ENCODE measurements around the gene PRM2.
"Not testable (repeated sequence)": the region's sequence is repeated elsewhere in the genome, so short reads cannot be mapped to it uniquely, and the experiment has no call there.

The PRM2 gene

DNA sequence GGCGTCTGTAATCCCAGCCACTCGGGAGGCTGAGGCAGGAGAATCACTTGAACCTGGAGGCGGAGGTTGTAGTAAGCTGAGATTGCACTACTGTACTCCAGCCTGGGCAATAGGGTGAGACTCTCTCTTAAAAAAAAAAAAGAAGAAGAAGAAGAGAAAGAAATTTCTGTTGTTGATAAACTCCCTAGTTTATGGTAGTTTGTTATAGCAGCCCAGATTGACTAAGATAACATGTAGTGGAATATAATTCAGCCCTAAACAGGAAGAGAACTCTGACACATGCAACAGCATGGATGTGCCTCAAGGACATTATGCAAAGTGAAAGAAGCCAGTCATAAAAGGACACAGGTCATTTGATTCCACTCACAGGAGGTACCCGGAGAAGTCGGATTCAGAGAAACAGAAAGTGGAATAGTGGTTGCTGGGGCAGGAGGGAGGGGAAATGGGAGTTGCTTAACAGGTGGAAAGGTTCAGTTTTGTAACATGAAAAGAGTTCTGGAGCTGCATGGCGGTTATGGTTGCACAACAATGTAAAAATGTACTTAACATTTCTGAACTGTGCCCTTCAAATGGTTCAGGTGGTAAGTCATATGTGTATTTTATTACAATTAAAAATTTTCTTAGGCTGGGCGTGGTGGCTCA is 30.8 kb upstream of the PRM2 start:
- no peak for DNase-seq

DNA sequence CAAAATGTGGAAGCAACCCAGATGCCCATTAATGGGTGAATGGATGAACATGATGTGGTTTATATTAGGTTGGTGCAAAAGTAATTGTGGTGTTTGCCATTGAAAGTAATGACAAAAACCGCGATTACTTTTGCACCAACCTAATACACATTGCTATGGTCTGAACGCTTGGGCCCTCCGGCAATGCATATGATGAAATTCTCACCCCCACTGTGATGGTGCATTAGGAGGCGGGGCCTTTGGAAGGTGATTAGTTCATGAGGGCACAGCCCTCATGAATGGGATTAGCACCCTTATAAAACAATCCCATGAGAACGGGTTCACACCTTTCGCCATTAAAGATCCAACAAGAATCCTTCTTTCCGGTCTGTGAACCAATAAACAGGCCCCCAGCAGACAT is 30.1 kb upstream of the PRM2 start:
- no peak for DNase-seq

DNA sequence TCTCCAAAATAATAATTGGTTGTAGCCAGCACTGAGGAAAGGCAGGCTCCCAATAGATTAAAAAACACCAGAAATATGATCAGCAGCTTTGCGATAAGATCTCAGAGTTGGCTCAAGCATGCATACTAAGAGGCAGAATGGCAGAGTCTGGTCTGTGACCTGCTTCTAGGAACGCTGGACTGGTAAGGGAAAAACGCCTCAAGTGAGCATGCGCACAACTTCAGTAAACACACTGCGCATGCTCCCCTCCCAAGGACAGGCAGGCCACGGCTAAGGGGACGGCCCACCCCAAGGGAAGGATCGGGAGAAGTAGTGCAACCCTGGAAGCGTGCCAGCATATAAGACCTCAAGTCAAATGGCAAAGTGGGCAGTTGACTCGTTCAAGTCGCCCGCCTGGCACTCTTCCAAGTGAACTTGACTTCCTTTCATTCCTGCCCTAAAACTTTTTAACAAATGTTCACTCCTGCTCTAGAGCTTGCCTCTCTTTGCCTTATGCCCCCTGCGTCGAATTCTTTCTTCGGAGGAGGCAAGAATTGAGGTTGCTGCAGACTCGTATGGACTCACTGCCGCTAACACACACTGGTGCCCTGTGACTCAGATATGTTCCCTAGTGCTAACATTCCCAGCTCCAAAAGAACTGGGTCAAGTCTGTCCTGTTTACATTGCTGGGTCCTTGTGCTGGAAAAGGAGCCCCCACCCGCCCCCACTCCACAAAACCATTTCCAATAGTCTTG is 27.3 kb upstream of the PRM2 start:
- peak; percentile 34 for DNase-seq

DNA sequence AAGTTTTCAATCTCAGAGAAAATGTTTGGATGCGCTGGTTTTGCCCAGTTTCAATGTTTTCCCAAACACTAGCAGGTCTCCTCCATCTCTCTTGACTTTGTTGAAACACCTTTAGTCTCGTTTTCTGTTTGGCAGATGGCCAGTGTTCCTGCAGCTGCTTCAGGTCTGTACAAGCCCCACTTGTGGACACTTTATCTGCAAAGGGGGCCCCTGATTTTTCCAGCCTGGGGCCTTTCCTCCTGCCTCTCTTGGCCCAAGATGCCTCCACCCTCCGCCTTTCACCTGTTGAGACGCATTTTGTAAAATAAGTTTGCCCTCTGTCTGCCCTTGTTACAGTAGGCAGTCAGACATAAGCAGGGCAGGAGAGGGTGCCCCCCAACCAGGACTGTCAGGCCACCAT is 26.7 kb upstream of the PRM2 start:
- peak; percentile 67 for DNase-seq

DNA sequence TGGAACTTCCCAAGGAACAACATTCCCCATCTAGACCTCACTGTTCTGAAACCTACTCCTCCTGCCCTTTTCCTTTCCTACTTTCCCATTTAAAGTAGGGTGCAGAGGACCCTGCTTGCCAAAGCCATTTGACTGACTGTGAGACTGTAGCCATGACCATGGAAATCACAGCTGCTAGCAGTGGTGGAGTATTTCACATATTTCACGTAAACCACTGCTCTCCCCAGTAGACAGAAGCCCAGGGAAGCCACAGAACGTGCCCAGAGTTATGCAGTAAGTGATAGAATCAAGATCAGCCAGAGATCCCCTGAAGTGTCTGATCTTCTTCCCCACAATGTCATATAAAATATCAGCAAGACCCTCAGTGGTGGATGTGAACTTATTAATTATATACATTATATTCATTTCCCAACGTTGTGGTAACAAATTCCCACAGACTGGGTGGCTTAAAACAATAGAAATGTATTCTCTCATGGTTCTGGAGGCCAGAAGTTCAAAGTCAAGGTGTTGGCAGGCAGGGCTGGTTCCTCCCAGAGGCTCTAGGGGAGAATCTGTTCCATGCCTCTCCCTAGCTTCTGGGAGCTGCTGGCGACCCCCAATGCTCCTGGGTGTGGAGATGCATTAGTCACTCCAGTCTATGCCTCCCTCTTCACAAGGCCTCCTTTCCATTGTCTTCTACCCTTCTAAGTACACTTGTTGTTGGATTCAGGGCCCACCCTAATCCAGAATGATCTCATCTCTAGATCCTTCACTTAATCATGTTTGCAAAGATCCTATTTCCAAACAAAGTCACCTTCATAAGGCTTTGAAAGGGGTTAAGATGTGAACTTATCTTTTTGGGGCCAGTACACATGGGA is 25.6 kb upstream of the PRM2 start:
- no peak for DNase-seq

DNA sequence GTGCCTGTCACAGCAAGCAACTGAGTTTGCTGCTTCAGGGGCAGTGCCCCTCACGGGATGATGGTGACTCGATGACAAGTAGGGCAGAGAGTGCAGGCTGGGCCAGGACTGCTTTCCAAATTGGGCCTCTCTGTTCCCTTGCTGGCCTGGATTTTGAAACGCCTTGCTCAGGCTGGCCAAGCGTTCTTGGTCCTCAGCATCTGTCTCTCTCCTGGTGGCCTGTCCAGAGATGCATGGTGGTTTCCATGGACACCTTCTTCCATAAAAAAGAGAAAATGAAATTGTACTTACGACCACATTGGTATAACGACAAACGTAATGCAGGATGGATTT is 24.2 kb upstream of the PRM2 start:
- DNase-seq, result no peak

DNA sequence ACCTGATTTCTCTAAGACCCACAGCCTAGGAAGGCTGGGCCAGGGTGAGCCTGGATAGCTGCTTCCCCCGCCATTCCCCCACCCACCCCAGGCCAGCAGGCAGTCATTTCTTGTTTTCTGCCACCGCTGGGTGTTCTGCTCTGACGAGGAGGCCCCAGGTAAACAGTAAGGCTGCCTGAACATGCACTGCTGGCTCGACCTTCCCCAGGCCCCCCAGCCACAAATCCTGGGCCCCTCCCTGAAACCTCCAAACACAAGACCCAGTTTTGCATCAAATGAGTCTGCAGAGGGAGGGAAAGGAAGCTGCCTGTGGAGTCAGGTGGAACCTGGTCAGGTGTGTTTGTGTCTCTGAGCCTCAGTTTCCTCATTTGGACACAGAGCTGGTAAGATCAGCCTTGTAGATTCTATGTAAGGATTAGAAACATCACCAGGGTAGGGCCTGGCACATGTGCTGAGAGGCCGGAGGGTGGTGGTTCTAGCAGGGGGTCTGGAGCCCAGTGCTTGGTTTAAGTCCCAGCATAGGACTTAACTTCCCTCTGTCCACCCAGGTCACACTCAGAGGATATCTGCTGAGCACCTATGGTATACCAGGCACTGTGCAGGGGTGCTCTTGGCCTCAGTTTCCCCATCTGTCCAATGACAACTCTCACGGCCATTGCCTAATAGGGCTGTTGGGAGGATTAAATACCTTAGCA is 23.7 kb upstream of the PRM2 start:
- DNase-seq, result no peak

DNA sequence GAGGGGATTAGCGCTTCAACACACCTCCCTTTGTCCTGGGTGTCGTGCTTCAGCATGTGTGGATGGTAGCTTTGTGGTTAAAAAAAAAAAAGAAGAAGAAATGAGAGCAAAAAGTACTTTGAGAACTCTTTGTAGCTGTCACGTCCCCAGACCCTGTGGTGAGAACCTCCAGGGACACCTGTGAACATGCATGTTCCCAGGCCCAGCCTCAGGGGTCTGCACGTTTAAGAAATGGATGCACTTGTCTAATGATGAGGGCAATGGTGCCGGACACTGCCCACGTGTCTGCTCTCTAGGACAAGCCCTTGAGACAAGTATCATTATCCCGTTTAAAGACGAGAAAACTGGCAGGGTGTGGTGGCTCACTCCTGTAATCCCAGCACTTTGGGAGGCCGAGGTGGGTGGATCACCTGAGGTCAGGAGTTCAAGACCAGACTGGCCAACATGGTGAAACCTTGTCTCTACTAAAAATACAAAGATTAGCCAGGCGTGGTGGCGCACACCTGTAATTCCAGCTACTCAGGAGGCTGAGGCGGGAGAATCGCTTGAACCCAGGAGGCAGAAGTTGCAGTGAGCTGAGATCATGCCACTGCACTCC is 22.8 kb upstream of the PRM2 start:
- not testable (repeated sequence) for DNase-seq

DNA sequence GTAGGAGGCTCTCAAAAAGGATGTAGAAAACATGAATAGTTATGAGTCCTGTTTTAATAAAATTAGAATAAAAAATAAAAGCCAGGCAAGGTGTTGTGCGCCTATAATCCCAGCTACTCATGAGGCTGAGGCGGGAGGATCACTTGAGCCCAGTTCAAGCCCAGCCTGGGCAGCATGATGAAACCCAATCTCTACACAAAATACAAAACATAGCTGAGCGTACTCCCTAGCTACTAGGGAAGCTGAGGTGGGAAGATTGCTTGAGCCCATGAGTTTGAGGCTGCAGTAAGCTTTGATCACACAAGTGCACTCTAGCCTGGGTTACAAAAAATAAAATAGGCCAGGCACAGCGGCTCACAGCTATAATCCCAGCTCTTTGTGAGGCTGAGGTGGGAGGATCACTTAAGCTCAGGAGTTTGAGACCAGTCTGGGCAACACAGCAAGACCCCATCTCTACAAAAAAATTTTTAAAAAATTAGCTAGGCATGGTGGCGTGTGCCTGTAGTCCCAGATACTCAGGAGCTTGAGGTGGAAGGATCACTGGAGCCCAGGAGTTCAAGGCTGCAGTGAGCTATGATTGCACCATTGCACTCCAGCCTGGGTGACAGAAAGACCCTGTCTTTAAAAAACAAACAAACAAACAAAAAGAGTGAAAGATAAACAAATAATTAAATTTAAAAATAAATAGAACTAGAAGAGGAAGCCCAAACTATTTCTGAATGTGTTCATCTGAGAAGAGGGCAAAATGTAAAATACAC is 22.0 kb upstream of the PRM2 start:
- DNase-seq, result no peak

DNA sequence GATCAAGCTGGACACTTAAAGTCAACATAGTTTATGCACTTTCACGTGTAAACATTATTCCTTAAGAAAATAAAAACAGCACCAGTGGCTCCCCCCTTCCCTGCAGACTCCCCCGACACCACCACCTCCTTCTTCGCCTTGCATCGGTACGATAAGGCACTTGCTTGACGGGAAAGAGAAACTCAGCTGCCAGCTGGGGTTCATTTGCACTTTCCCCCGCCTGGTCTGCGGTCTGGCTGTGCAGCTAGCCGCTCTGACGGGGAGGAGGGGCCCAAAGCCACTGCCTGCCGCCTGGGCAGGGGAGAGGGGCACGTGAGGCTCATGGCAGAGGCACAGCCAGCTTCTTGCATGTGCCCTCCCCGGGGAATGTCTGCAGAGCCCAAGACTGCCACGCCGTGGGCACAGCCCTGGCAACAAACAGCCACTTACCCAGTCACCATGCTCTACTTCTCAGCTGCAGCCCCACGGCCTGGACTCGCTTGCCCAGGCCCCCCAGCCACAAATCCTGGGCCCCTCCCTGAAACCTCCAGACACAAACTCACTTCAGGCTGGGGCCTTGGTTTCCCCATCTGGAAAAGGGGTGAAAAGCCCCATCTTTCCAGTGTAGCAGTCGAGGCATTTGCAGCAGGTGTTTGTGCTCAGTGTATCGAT is 21.3 kb upstream of the PRM2 start:
- DNase-seq, result peak; percentile 47

DNA sequence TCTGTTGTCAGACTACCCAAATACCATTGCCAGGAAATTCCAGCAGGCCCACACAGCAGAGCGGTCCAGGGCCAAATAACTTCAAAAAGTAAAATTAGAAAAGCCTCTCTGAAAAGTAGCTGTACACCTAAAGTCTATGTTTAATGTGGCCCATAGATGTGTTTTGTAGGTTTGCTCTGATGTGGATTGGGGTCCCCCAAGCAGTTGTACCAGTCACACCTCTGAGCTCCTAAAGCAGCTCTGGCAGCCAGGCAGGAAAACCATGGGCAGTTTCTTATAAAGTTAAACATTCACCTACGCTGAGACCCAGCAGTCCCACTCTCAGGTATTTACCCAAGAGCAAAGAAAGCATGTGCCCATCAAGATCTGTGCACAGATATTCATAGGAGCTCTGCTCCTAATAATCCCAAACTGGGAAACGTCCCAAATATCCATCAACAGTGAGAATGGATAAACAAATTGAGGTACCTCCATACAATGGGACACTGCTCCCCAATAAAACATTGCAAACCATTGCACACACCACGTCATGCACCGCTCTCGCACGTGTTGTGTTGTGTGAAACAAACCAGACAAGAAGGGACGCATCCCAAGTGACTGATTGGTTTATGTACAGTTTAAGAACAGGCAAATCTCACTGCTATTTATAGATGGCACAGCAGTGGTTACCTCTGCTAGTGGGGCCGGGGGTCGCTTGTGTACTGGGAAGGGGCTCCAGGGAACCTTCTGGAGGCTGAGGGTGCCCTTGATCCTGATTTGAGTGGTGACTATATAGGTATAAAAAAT is 20.6 kb upstream of the PRM2 start:
- DNase-seq, result no peak

DNA sequence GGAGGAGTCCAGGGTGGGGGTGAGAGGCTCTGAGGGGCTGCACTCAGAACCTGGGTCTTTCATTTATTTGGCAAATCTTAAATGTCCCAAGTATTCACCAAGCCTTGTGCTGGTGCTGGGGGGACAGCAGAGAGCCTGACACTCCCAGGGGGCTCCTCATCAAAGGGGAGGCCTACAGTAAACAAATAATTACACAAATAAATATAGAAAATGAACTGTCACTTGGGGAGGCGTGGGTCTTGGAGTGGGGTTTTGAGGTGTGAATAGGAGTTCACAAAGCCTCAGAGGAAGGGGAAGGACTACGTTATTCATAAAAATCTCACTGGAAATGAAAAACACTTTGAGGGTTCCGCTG is 20.0 kb upstream of the PRM2 start:
- DNase-seq, result no peak

DNA sequence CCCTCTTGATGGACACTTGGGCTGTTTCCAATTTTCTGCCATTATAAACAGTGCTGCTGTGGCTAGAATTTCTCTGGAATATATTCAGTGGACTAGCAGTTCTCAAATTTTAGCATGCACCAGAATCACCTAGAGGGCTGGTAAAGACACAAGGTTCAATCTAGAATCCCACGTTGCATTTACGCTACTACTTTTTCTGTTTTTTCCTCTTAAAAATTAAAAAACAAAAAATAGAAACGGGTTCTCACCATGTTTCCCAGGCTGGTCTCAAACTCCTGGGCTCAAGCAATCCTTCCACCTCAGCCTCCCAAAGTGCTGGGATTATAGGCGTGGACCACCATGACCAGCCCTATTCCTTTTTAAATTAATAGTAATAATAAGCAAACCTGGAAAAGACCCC is 19.4 kb upstream of the PRM2 start:
- no peak for DNase-seq

DNA sequence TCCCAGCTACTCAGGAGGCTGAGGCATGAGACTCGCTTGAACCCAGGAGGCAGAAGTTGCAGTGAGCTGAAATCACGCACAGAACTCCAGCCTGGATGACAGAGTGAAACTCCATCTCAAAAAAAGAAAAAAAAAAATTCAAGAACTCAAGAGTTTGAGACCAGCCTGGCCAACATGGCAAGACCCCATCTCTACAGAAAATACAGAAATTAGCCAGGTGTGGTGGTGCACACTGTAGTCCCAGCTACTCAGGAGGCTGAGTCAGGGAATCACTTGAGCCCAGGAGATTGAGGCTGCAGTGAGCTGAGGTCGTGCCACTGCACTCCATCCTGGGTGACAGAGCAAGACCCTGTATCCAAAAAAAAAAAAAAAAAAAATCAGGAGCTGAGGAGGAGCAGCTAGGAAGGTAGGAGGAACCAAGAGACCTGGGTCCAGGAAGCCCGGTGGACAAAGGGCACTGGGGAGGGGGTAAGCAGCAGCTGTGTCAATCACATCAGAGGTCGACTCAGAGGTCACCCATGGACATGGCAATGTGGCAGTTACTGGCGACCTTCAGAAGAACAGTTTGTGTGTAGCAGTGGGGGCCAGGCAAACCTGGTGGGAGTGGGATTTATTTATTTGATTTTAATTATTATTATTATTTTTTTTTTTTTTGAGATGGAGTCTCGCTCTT is 15.9 kb upstream of the PRM2 start:
- DNase-seq, result no peak

DNA sequence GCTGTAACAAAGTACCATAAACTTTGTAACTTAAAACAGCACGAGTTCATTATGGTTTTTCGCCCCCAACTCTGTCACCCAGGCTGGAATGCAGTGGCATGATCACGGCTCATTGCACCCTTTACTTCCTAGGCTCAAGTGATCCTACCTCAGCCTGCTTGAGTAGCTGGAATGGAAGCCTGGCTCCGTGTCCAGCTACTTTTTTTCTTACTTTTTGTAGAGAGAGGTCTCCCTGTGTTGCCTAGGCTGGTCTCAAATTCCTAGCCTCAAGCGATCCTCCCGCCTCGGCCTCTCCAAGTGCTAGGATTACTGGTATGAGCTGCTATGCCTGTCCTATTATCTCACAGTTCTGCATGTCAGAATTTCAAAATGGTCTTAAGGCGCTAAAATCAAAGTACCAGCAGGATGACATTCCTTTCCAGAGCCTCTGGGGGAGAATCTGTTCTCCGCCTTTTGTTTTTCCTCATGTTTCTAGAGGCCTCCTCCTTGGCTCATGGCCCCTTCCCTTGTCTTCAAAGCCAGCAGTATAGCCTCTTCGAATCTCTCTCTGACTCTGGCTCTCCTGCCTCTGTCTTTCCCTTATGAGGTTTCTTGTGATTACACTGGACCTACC is 14.9 kb upstream of the PRM2 start:
- no peak for DNase-seq

DNA sequence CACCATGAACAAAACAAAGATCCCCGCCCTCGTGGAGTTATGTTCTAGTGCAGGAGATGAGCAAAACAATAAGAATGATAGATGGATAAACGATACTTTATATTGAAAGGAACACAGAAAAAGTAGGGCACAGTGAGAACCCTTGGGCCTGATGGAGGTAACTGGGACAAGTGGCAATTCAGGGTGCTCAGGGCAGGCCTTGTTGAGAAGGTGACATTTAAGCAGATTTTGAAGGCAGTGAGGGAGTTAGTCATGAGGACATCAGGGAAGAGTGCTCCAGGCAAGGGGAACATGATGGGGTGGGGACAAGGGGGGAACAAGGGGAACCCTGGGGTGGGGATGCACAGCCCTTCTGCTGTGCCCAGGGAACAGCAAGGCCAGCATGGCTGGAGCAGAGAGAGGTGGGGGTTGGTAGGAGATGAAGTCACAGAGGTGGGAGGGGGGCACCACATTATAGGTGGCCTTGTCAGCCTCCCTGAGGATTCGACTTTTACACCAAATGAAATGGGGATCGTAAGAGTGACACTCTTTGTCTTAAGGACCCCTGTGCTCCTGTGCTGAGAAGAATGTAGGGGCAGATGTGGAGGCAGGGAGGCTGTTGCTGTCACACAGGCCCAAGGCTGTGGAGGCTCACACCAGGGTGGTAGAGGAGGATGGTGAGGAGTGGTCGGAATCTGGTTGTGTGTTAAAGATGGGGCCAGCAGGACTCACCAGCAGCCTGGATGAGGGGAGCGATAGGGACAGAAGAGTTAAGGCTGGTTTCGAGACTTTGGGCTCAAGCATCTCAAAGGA is 14.0 kb upstream of the PRM2 start:
- no peak for DNase-seq

DNA sequence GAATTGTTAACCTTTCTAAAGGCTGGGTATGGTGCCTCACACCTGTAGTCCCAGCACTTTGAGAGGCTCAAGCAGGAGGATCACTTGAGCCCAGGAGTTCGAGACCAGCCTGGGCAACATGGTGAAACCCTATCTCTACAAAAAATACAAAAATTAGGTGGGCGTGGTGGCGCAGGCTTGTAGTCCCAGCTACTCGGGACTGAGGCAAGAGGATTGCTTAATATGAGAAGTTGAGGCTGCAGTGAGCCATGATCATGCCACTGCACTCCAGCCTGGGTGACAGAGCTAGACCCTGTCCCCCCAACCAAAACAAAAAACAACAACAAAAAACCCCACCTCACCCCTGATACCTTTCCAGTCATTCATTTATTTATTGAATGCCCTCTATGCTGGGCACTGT is 13.4 kb upstream of the PRM2 start:
- not testable (repeated sequence) for DNase-seq

DNA sequence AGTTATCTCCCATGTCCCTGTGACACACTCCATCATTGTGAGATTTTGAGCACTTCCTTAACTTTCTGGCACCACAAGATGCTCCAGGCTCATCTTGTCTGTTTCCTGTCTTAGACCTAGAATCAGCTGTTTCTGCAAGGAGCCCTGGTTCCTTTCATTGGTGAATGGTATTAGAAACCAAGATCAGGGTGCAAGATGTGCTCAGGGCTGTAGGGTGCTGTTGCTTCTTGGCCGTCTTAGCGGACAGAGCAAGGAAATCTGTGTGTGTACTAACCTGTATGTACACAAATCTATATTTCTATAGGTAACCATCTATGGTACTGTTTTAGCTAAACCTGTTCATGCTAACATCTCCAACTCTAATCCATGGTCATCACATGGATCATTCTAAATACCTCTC is 12.9 kb upstream of the PRM2 start:
- DNase-seq, result no peak

DNA sequence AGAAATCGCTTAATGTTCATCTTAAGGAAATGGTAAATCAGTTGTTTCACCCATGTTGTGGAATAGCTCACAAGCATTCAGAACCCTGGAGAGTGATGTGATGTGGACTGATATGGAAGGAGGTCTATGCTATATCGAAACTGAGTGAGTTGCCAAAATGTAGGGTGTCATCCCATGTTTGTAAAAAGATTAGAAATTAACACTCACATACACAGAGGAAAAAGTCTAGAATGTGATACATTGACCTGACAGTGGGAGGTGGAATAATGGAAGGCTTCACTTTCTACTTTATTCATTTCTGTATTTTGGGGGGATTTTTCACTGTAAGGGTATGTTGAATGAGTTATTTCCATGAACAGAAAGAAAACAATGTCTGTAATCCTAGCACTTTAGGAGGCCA is 9.6 kb upstream of the PRM2 start:
- no peak for DNase-seq
